NOMO-1 treated with DMSO at 0.1 percent for 48 hours (cell line): Measurements from ENCODE around the gene TRIM9.
"Not testable (repeated sequence)": the region's sequence is repeated elsewhere in the genome, so short reads cannot be mapped to it uniquely, and the experiment has no call there.

Experiments
- DNase-seq: peaks from one replicate; lab custom pipeline; 2025; ENCODE audit not compliant: unreplicated experiment; lab: John Stamatoyannopoulos, UW

TRIM9 gene

GRCh38 chr14:50967790-50968189 lies 127.1 kb downstream of the TRIM9 start:
- peak; percentile 61 for DNase-seq

- DNase-seq: no peak
These were observed 127.8 kb downstream of the TRIM9 start for GRCh38 chr14:50967103-50967502.

- no peak for DNase-seq
These were observed 130.1 kb downstream of the TRIM9 start for GRCh38 chr14:50964683-50965390.

GRCh38 chr14:50963919-50964318 lies 131.0 kb downstream of the TRIM9 start:
- no peak for DNase-seq

GRCh38 chr14:50961605-50962221 lies 133.2 kb downstream of the TRIM9 start:
- DNase-seq: no peak

GRCh38 chr14:50957296-50957695 lies 137.6 kb downstream of the TRIM9 start:
- DNase-seq: peak; percentile 20

- DNase-seq: not testable (repeated sequence)
These were observed 138.5 kb downstream of the TRIM9 start for GRCh38 chr14:50956421-50956820.

GRCh38 chr14:50955373-50956043 lies 139.4 kb downstream of the TRIM9 start:
- DNase-seq: peak; percentile 69

GRCh38 chr14:50954811-50955372 lies 140.0 kb downstream of the TRIM9 start:
- peak; percentile 57 for DNase-seq

GRCh38 chr14:50953502-50953901 lies 141.4 kb downstream of the TRIM9 start:
- DNase-seq: peak; percentile 38

- DNase-seq: no peak
These were observed 143.9 kb downstream of the TRIM9 start for GRCh38 chr14:50951032-50951431.

- DNase-seq: no peak
These were observed 146.7 kb downstream of the TRIM9 start for GRCh38 chr14:50948205-50948604.

- DNase-seq: no peak
These were observed 147.5 kb downstream of the TRIM9 start for GRCh38 chr14:50947446-50947845.

- DNase-seq: no peak
These were observed 148.5 kb downstream of the TRIM9 start for GRCh38 chr14:50946234-50946935.

- DNase-seq: peak; percentile 55
These were observed 150.1 kb downstream of the TRIM9 start for GRCh38 chr14:50944647-50945413.

GRCh38 chr14:50943943-50944646 lies 150.8 kb downstream of the TRIM9 start, which contains the start of gene PYGL:
Gene PYGL (minus strand): TSS chr14:50944483. CDS start chr14:50944403, 80 bp downstream.
- DNase-seq: peak; percentile 76

- DNase-seq: peak; percentile 2
These were observed 151.5 kb downstream of the TRIM9 start for GRCh38 chr14:50943261-50943942.

- not testable (repeated sequence) for DNase-seq
These were observed 153.3 kb downstream of the TRIM9 start for GRCh38 chr14:50941638-50942037.

- peak; percentile 5 for DNase-seq
These were observed 153.8 kb downstream of the TRIM9 start for GRCh38 chr14:50941151-50941550.
